A549 (cell line): ENCODE measurements around the gene YBX1. TPM values are rescaled to one million over a fixed set of nuclear protein-coding genes. Genes with fewer than 3 reads are reported as not detected.

Experiments used
- ATAC-seq, 2 experiments: fragments of 200-7000 bp in 1 of 2; fragments of >200 bp in 1 of 2; cut with Nextera tagmentation in 1 of 2; cut with Tn5 transposase in 1 of 2; 3 replicates each; pipeline versions ENCODE4 v1.8.0 to v1.9.1; 2018 to 2020; ENCODE audit warnings: mild to moderate bottlenecking in 1 of 2, moderate library complexity in 1 of 2
- CTCF ChIA-PET: fragments of 300-600 bp; sonication (Branson Sonifier 250); formaldehyde crosslinking; extraction: SDS; loops from one replicate; lab custom pipeline; 2021; ENCODE audit warnings: antibody characterized with exemption, inconsistent platforms; lab: Yijun Ruan, JAX
- POLR2A ChIA-PET: fragments of 350-600 bp; formaldehyde crosslinking; extraction: SDS; loops from one replicate; lab custom pipeline; 2021; ENCODE audit warnings: antibody characterized with exemption, inconsistent platforms; lab: Yijun Ruan, JAX
- DNase-seq, 2 experiments: peaks; one replicate each; pipeline versions ENCODE4 v3.0.0 to v3.0.0-alpha.2; 2011 to 2016; ENCODE audit warnings: low read depth in 1 of 2, low spot score in 1 of 2
- FAIRE-seq: peaks from 2 replicates; lab custom pipeline; 2011; peaks lifted over from hg19 to GRCh38; lab: Jason Lieb, UNC
- H3K27ac ChIP-seq, 2 experiments: fragments of >200 bp; sonication (Bioruptor Twin); formaldehyde crosslinking; 3 replicates each; pipeline ENCODE4 v1.5.1; 2016 to 2017
- H3K4me1 ChIP-seq: fragments of >200 bp; sonication (Bioruptor Twin); formaldehyde crosslinking; 3 replicates; pipeline ENCODE4 v1.6.1; 2016
- H3K4me2 ChIP-seq: fragments of >200 bp; sonication (Bioruptor Twin); formaldehyde crosslinking; 3 replicates; pipeline ENCODE4 v1.6.1; 2016
- H3K4me3 ChIP-seq: fragments of >200 bp; sonication (Bioruptor Twin); formaldehyde crosslinking; 3 replicates; pipeline ENCODE4 v1.5.1; 2016
- H3K9me3 ChIP-seq: fragments of >200 bp; sonication (Bioruptor Twin); formaldehyde crosslinking; 3 replicates; pipeline ENCODE4 v1.6.1; 2016
- BCL3 ChIP-seq: fragments of >200 bp; sonication (Bioruptor Twin); formaldehyde crosslinking; IDR thresholded peaks from 3 replicates; pipeline ENCODE4 v1.6.1; 2016
- CEBPB ChIP-seq, 2 experiments: fragments of >200 bp in 1 of 2; sonication (Bioruptor Twin) in 1 of 2; formaldehyde crosslinking in 1 of 2; IDR thresholded peaks; 2 replicates each; pipeline ENCODE4 v1.6.1; 2012 to 2016
- EP300 ChIP-seq, 2 experiments: fragments of >200 bp; sonication (Bioruptor Twin); formaldehyde crosslinking; IDR thresholded peaks; 2 replicates in 1 of 2; 3 replicates in 1 of 2; pipeline ENCODE4 v1.6.1; 2016 to 2017
- FOSL2 ChIP-seq, 2 experiments: fragments of 450-650 bp in 1 of 2; fragments of >200 bp in 1 of 2; sonication (Bioruptor Twin) in 1 of 2; formaldehyde crosslinking; IDR thresholded peaks; 2 replicates each; pipeline versions ENCODE4 v1.5.0 to v1.6.1; 2016 to 2020; ENCODE audit warnings: mild to moderate bottlenecking in 1 of 2, moderate library complexity in 1 of 2
- FOXS1 ChIP-seq: fragments of 250-450 bp; sonication (Bioruptor Pico); IDR thresholded peaks from 2 replicates; pipeline ENCODE4 v1.5.0; 2020; ENCODE audit warnings: mild to moderate bottlenecking, moderate library complexity
- HDAC2 ChIP-seq: fragments of 200-600 bp; sonication (generic); IDR thresholded peaks from 2 replicates; pipeline ENCODE4 v1.6.1; 2016
- HES2 ChIP-seq: fragments of >200 bp; sonication (Bioruptor Twin); formaldehyde crosslinking; IDR thresholded peaks from 2 replicates; pipeline ENCODE4 v1.6.1; 2016
- JUN ChIP-seq, 2 experiments: fragments of >200 bp; sonication (Bioruptor Twin); formaldehyde crosslinking; IDR thresholded peaks; 2 replicates in 1 of 2; 3 replicates in 1 of 2; pipeline ENCODE4 v1.6.1; 2016 to 2017
- MYC ChIP-seq: IDR thresholded peaks from 2 replicates; pipeline ENCODE4 v1.6.1; 2012; ENCODE audit warnings: mild to moderate bottlenecking, inconsistent platforms, low read length, improper control_type of control experiment, borderline replicate concordance
- PBX3 ChIP-seq: IDR thresholded peaks from 2 replicates; pipeline ENCODE4 v1.6.1; 2012
- POLR2A ChIP-seq: IDR thresholded peaks from 2 replicates; pipeline ENCODE4 v1.6.1; 2012; ENCODE audit warnings: mild to moderate bottlenecking, low read length
- RAD21 ChIP-seq, 2 experiments: fragments of >200 bp in 1 of 2; sonication (Bioruptor Twin) in 1 of 2; formaldehyde crosslinking in 1 of 2; IDR thresholded peaks in 1 of 2; conservative IDR thresholded peaks in 1 of 2; 2 replicates in 1 of 2; 3 replicates in 1 of 2; pipeline ENCODE4 v1.6.1; 2012 to 2018; ENCODE audit warnings: inconsistent platforms in 1 of 2
- RARB ChIP-seq: fragments of 250-450 bp; sonication (Bioruptor Pico); IDR thresholded peaks from 2 replicates; pipeline ENCODE4 v1.8.0; 2021; ENCODE audit warnings: mild to moderate bottlenecking, moderate library complexity
- RCOR1 ChIP-seq: fragments of 150-350 bp; IDR thresholded peaks from 2 replicates; pipeline ENCODE4 v1.6.1; 2014; ENCODE audit warnings: antibody characterized with exemption, low read length, low read depth
- REST ChIP-seq: fragments of 200-600 bp; sonication (generic); IDR thresholded peaks from 2 replicates; pipeline ENCODE4 v1.6.1; 2016; ENCODE audit warnings: antibody characterized with exemption, mild to moderate bottlenecking, moderate library complexity
- TP53 ChIP-seq: fragments of 250-450 bp; sonication (Bioruptor Pico); IDR thresholded peaks from 2 replicates; pipeline ENCODE4 v1.5.0; 2021; ENCODE audit warnings: mild to moderate bottlenecking, moderate library complexity
- ZSCAN20 ChIP-seq: fragments of 250-450 bp; sonication (Bioruptor Pico); IDR thresholded peaks from 2 replicates; pipeline ENCODE4 v1.8.0; 2022; ENCODE audit warnings: mild to moderate bottlenecking, moderate library complexity
- WGBS: methylation state at CpG from one replicate; pipeline ENCODE4 v1.1.6; 2017; ENCODE audit errors: missing lambda C conversion rate; 5-methylcytosine and 5-hydroxymethylcytosine counted together
- polyA plus RNA-seq, 4 experiments: library from polyadenylated mRNA; depleted of rRNA in 3 of 4; stranded (reverse); fragments of >200 nt; fragmentation: RNase III in 1 of 4; extraction: RNeasy Plus Mini Kit Qiagen cat#74134 plus additional on column Dnase treatment in 1 of 4; gene quantifications; 2 replicates in 3 of 4; 3 replicates in 1 of 4; pipeline ENCODE4 v1.2.3, GENCODE V29; 2011 to 2017
- TF ChIP-seq, protein P1 (sequence below): IDR thresholded peaks from 2 replicates; pipeline ENCODE4 v1.6.1; 2012
- TF ChIP-seq, protein P2 (sequence below): fragments of 250-450 bp; sonication (Bioruptor Pico); IDR thresholded peaks from 2 replicates; pipeline ENCODE4 v1.5.0; 2021; ENCODE audit warnings: mild to moderate bottlenecking, moderate library complexity, borderline replicate concordance
- TF ChIP-seq, protein P3 (sequence below): fragments of 450-650 bp; IDR thresholded peaks from 2 replicates; pipeline ENCODE4 v1.6.1; 2014; ENCODE audit warnings: antibody characterized with exemption

YBX1 gene
- polyA plus RNA-seq, 2 of the 4 experiments (the other 2 are of a cell fraction): 488 to 747 TPM

- WGBS: 94% methylated on average over 5 of the region's 5 CpGs
- no peak overlapping the region for H3K4me3 ChIP-seq
These were observed 25.0 kb upstream of the YBX1 start for GRCh38 chr1:42657201-42657600.

GRCh38 chr1:42657981-42658876 is 24.0 kb upstream of the YBX1 start, which contains the start of gene PPIH:
PPIH (plus strand) TSS chr1:42658423; CDS start chr1:42658447, 24 bp downstream.
- Histone ChIP-seq H3K4me1 (peaks cover 8% of the 10 kb centered on the region; the same call in 1 of the 3 replicates), H3K9me3 (no peaks in the 10 kb centered on the region), H3K27ac (peak within 1 kb of the TSS; percentile 83 to 96), H3K4me3 (peak within 1 kb of the TSS; percentile 75), H3K4me2 (peak within 1 kb of the TSS; percentile 83)
- FAIRE-seq: no peak
- WGBS: 0% methylated on average over 24 of the region's 53 CpGs
- ATAC-seq: peak; percentile 100
- ChIA-PET POLR2A (interaction anchor here (0.5 to 1.4 kb wide), 7 partner anchors 8 to 1611 kb away, joined by 3 to 18 read pairs (median 3); partner anchors contain the start of genes C1orf50, P3H1 and YBX1), CTCF (no interaction called here)
- DNase-seq: peak; percentile 82 to 90
- TF ChIP-seq, protein P1, sequence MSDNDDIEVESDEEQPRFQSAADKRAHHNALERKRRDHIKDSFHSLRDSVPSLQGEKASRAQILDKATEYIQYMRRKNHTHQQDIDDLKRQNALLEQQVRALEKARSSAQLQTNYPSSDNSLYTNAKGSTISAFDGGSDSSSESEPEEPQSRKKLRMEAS: peak; percentile 90
- TF ChIP-seq, protein P2, sequence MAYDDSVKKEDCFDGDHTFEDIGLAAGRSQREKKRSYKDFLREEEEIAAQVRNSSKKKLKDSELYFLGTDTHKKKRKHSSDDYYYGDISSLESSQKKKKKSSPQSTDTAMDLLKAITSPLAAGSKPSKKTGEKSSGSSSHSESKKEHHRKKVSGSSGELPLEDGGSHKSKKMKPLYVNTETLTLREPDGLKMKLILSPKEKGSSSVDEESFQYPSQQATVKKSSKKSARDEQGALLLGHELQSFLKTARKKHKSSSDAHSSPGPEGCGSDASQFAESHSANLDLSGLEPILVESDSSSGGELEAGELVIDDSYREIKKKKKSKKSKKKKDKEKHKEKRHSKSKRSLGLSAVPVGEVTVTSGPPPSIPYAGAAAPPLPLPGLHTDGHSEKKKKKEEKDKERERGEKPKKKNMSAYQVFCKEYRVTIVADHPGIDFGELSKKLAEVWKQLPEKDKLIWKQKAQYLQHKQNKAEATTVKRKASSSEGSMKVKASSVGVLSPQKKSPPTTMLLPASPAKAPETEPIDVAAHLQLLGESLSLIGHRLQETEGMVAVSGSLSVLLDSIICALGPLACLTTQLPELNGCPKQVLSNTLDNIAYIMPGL (CRISPR knock-in tag): no peak
- TF ChIP-seq FOXS1: no peak
- peak in 1 of 2 experiments; percentile 36; a peak in 3 of 5 replicates for TF ChIP-seq JUN (IDR thresholded peaks at IDR 0.05)
- no peak for TF ChIP-seq TP53 (CRISPR knock-in tag)
- peak; percentile 88; the same call in 1 of the 3 replicates for TF ChIP-seq BCL3
- no peak for TF ChIP-seq EP300 (IDR thresholded peaks at IDR 0.05)
- no peak for TF ChIP-seq RARB (CRISPR knock-in tag)
- peak; percentile 87 for TF ChIP-seq POLR2A
- TF ChIP-seq HDAC2: peak; percentile 66; the same call in 1 of the 2 replicates

More at GRCh38 chr1:42657201-42657600, 25.0 kb upstream of the YBX1 start:
- no peak for FAIRE-seq
- Histone ChIP-seq H3K4me1 (peaks cover 8% of the 10 kb centered on the region; the same call in 1 of the 3 replicates), H3K9me3 (no peaks in the 10 kb centered on the region), H3K4me2 (peak overlapping the region; percentile 83), H3K27ac (peak overlapping the region in 1 of 2 experiments; percentile 96; a peak in 4 of 6 replicates)
- POLR2A ChIA-PET: interaction anchor here (1.1 to 1.4 kb wide), 2 partner anchors 9 to 109 kb away, joined by 3 to 5 read pairs; partner anchors contain the start of genes C1orf50 and P3H1
- no peak for ATAC-seq
- DNase-seq: no peak
- CTCF ChIA-PET: no interaction called here
- TF ChIP-seq FOSL2 (IDR thresholded peaks at IDR 0.05) (no peak), FOSL2 (CRISPR knock-in tag; IDR thresholded peaks at IDR 0.05) (no peak), PBX3 (no peak), TP53 (CRISPR knock-in tag) (no peak), ZSCAN20 (CRISPR knock-in tag) (no peak), RCOR1 (no peak), CEBPB (IDR thresholded peaks at IDR 0.05) (no peak), MYC (no peak), EP300 (IDR thresholded peaks at IDR 0.05) (no peak), RAD21 (conservative IDR thresholded peaks at IDR 0.05 in 1 of 2, IDR thresholded peaks at IDR 0.05 in 1 of 2) (no peak), HES2 (no peak), REST (no peak)
- TF ChIP-seq, protein P3, sequence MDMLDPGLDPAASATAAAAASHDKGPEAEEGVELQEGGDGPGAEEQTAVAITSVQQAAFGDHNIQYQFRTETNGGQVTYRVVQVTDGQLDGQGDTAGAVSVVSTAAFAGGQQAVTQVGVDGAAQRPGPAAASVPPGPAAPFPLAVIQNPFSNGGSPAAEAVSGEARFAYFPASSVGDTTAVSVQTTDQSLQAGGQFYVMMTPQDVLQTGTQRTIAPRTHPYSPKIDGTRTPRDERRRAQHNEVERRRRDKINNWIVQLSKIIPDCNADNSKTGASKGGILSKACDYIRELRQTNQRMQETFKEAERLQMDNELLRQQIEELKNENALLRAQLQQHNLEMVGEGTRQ: no peak
